CD14-positive monocyte (primary cell): Measurements from ENCODE around the gene CERK. TPM values are rescaled to one million over a fixed set of nuclear protein-coding genes. Genes with fewer than 3 reads are reported as not detected.
"Not testable (repeated sequence)": the region's sequence is repeated elsewhere in the genome, so short reads cannot be mapped to it uniquely, and the experiment has no call there.

ENCODE experiments used
- DNase-seq, 3 donors: peaks; one replicate each; pipeline ENCODE4 v3.0.0-alpha.2; 2011 to 2022
- H2AFZ ChIP-seq: 2 replicates; pipeline ENCODE4 v1.6.0; 2012; ENCODE audit warnings: mild to moderate bottlenecking, low read depth, low read length, inconsistent platforms; ENCODE audit not compliant: insufficient read depth, poor library complexity, severe bottlenecking
- H3K27ac ChIP-seq, 2 donors: 1 replicate in 1 of 2; 2 replicates in 1 of 2; pipeline ENCODE4 v1.5.1; 2012 to 2013; ENCODE audit warnings: low read length in 2 of 2, control low read depth in 1 of 2, inconsistent platforms in 1 of 2, low read depth in 1 of 2, mild to moderate bottlenecking in 1 of 2
- H3K27me3 ChIP-seq, 2 donors: one replicate each; pipeline versions ENCODE4 v1.6.0 to v1.6.1; 2011 to 2013; ENCODE audit warnings: low read length in 2 of 2; ENCODE audit not compliant: control insufficient read depth in 2 of 2, insufficient read depth in 2 of 2
- H3K36me3 ChIP-seq, 2 donors: replicated peaks in 1 of 2; 1 replicate in 1 of 2; 2 replicates in 1 of 2; pipeline versions ENCODE4 v1.5.1 to v1.6.1; 2012 to 2013; ENCODE audit warnings: low read length in 2 of 2, control low read depth in 1 of 2, inconsistent platforms in 1 of 2, mild to moderate bottlenecking in 1 of 2; ENCODE audit not compliant: insufficient read depth in 2 of 2, control insufficient read depth in 1 of 2
- H3K4me1 ChIP-seq, 2 donors: 1 replicate in 1 of 2; 2 replicates in 1 of 2; pipeline versions ENCODE4 v1.5.1 to v1.6.1; 2012 to 2013; ENCODE audit warnings: low read length in 2 of 2, control low read depth in 1 of 2, inconsistent platforms in 1 of 2, mild to moderate bottlenecking in 1 of 2, moderate library complexity in 1 of 2; ENCODE audit not compliant: insufficient read depth in 2 of 2, control insufficient read depth in 1 of 2
- H3K4me2 ChIP-seq: replicated peaks from 2 replicates; pipeline ENCODE3; 2012; ENCODE audit warnings: low read length, moderate library complexity, mild to moderate bottlenecking; ENCODE audit not compliant: poor library complexity, severe bottlenecking; ENCODE audit errors: extremely low read depth
- H3K4me3 ChIP-seq, 3 experiments: fragments of 200-600 bp in 1 of 3; sonication (generic) in 1 of 3; replicated peaks in 1 of 3; 1 replicate in 2 of 3; 2 replicates in 1 of 3; pipeline ENCODE4 v1.5.1; 2011 to 2013; ENCODE audit warnings: low read length in 3 of 3, mild to moderate bottlenecking in 3 of 3, control low read depth in 2 of 3, low read depth in 2 of 3, inconsistent platforms in 1 of 3, moderate library complexity in 1 of 3
- H3K79me2 ChIP-seq: 2 replicates; pipeline ENCODE4 v1.6.0; 2012; ENCODE audit warnings: mild to moderate bottlenecking, control low read depth, inconsistent platforms, low read length, moderate library complexity; ENCODE audit not compliant: insufficient read depth
- H3K9ac ChIP-seq: 2 replicates; pipeline ENCODE4 v1.6.0; 2017; ENCODE audit warnings: low read length, mild to moderate bottlenecking; ENCODE audit not compliant: insufficient read depth, poor library complexity, severe bottlenecking
- H3K9me3 ChIP-seq, 2 donors: replicated peaks in 1 of 2; 1 replicate in 1 of 2; 2 replicates in 1 of 2; pipeline versions ENCODE4 v1.5.1 to v1.6.1; 2012 to 2013; ENCODE audit warnings: low read length in 2 of 2, control low read depth in 1 of 2; ENCODE audit not compliant: control insufficient read depth in 1 of 2, insufficient read depth in 1 of 2
- H4K20me1 ChIP-seq: 2 replicates; pipeline ENCODE4 v1.6.0; 2012; ENCODE audit warnings: mild to moderate bottlenecking, low read length, control low read depth, moderate library complexity; ENCODE audit not compliant: insufficient read depth
- H3K27ac Mint-ChIP-seq, 7 donors: one replicate each; pipeline ENCODE4 v1.8.0; 2020; ENCODE audit warnings: mild to moderate bottlenecking in 7 of 7, mixed read lengths in 7 of 7, moderate library complexity in 6 of 7, inconsistent platforms in 2 of 7
- H3K27me3 Mint-ChIP-seq, 3 donors: one replicate each; pipeline ENCODE4 v1.8.0; 2021 to 2022; ENCODE audit warnings: low read depth in 3 of 3, mild to moderate bottlenecking in 3 of 3, mixed read lengths in 3 of 3, moderate library complexity in 3 of 3, inconsistent platforms in 1 of 3
- H3K36me3 Mint-ChIP-seq, 2 donors: one replicate each; pipeline ENCODE4 v1.8.0; 2020; ENCODE audit warnings: mixed read lengths in 2 of 2, inconsistent platforms in 1 of 2, mild to moderate bottlenecking in 1 of 2
- H3K4me1 Mint-ChIP-seq: one replicate; pipeline ENCODE4 v1.8.0; 2020; ENCODE audit warnings: mild to moderate bottlenecking, mixed read lengths
- H3K4me3 Mint-ChIP-seq, 2 donors: one replicate each; pipeline ENCODE4 v1.8.0; 2020; ENCODE audit warnings: mild to moderate bottlenecking in 2 of 2, mixed read lengths in 2 of 2, moderate library complexity in 1 of 2
- H3K9me3 Mint-ChIP-seq, 7 donors: one replicate each; pipeline ENCODE4 v1.8.0; 2020 to 2022; ENCODE audit warnings: mixed read lengths in 7 of 7, mild to moderate bottlenecking in 6 of 7, moderate library complexity in 6 of 7, inconsistent platforms in 2 of 7
- CTCF ChIP-seq: fragments of 200-600 bp; IDR thresholded peaks from one replicate; pipeline ENCODE4 v1.8.0; 2022; ENCODE audit warnings: antibody characterized with exemption, mild to moderate bottlenecking
- WGBS: methylation state at CpG from one replicate; pipeline ENCODE4 v1.1.5; 2013; ENCODE audit warnings: missing lambda C conversion rate; ENCODE audit not compliant: insufficient coverage; 5-methylcytosine and 5-hydroxymethylcytosine counted together
- intact Hi-C, 2 donors: fragments of 100-400 bp; cut with micrococcal nuclease; formaldehyde crosslinking; loops; one replicate each; pipeline versions ENCODE4 v1.15.0 to v1.15.1; 2023
- polyA plus RNA-seq, 3 donors: library from polyadenylated mRNA; depleted of rRNA in 1 of 3; unstranded in 2 of 3; stranded (reverse) in 1 of 3; fragments of 300-500 nt in 2 of 3; fragments of >200 nt in 1 of 3; fragmentation: Illumina TruSeq in 2 of 3; gene quantifications; 1 replicate in 2 of 3; 2 replicates in 1 of 3; pipeline ENCODE4 v1.2.3, GENCODE V29; 2012 to 2021

Gene CERK
- polyA plus RNA-seq, 3 donors = 22.4 to 40.2 (median 24.5) TPM

- no peak for TF ChIP-seq CTCF
- peaks cover 94% of the 10 kb centered on the region for H3K79me2 ChIP-seq
- H3K36me3 Mint-ChIP-seq = peaks cover 51 to 58% of the 10 kb centered on the region in 2 donors
- peaks cover 15 to 58% of the 10 kb centered on the region in 2 donors for H3K36me3 ChIP-seq
- H3K4me3 Mint-ChIP-seq = no peak overlapping the region
- intact Hi-C loops = no loop called here
- no peaks in the 10 kb centered on the region for H3K9me3 ChIP-seq
- peak overlapping the region in 1 of 7 donors; percentile 15 for H3K27ac Mint-ChIP-seq
- no peaks in the 10 kb centered on the region for H3K27me3 ChIP-seq
- H3K9me3 Mint-ChIP-seq = peaks cover 0 to 10% (median 0%) of the 10 kb centered on the region in 7 donors
- 100% methylated on average over 4 of the region's 10 CpGs for WGBS
- H3K4me3 ChIP-seq = no peak overlapping the region
- H3K9ac ChIP-seq = no peak overlapping the region
- peaks cover 100% of the 10 kb centered on the region for H4K20me1 ChIP-seq
- no peaks in the 10 kb centered on the region for H3K27me3 Mint-ChIP-seq
- H3K27ac ChIP-seq = no peak overlapping the region
- no peak for DNase-seq
- no peak overlapping the region for H3K4me2 ChIP-seq
- no peak overlapping the region for H2AFZ ChIP-seq
- H3K4me1 Mint-ChIP-seq = peaks cover 36% of the 10 kb centered on the region
- peaks cover 18 to 30% of the 10 kb centered on the region in 2 donors for H3K4me1 ChIP-seq
These were observed 91.4 kb downstream of the CERK start for GRCh38 chr22:46646531-46647215.

GRCh38 chr22:46642840-46643480 lies 95.1 kb downstream of the CERK start:
- Histone ChIP-seq H3K36me3 (peaks cover 33 to 83% of the 10 kb centered on the region in 2 donors), H3K79me2 (peaks cover 85% of the 10 kb centered on the region), H4K20me1 (peaks cover 98% of the 10 kb centered on the region)
- H3K27ac Mint-ChIP-seq, H3K4me1 ChIP-seq, DNase-seq, H3K27ac ChIP-seq, H2AFZ ChIP-seq, H3K9me3 ChIP-seq, H3K4me2 ChIP-seq, H3K4me3 Mint-ChIP-seq, H3K9me3 Mint-ChIP-seq, H3K9ac ChIP-seq, H3K27me3 Mint-ChIP-seq, H3K4me3 ChIP-seq, H3K4me1 Mint-ChIP-seq, intact Hi-C loops, H3K27me3 ChIP-seq: not testable (repeated sequence)
- H3K36me3 Mint-ChIP-seq = peaks cover 71 to 76% of the 10 kb centered on the region in 2 donors
- WGBS = 86% methylated on average over 5 of the region's 5 CpGs
